Upper lobe of left lung (tissue), 6 donors: ENCODE results near the gene SEMA3A. TPM values are rescaled to one million over a fixed set of nuclear protein-coding genes. Genes with fewer than 3 reads are reported as not detected.
"Not testable (repeated sequence)": the region's sequence is repeated elsewhere in the genome, so short reads cannot be mapped to it uniquely, and the experiment has no call there.

Experiments
- ATAC-seq, 2 donors: fragments of 200-7000 bp; cut with Tn5 transposase; one replicate each; pipeline ENCODE4 v1.9.1; 2022; ENCODE audit warnings: mild to moderate bottlenecking in 2 of 2, moderate library complexity in 2 of 2; ENCODE audit not compliant: low FRiP score in 2 of 2
- DNase-seq, 2 donors: peaks; one replicate each; pipeline ENCODE4 v3.0.0-alpha.2; 2019 to 2020
- H3K27ac ChIP-seq, 4 donors: fragments of 200-600 bp; sonication (generic); one replicate each; pipeline ENCODE4 v1.5.1; 2016 to 2019
- H3K27me3 ChIP-seq, 4 donors: fragments of 200-600 bp; sonication (generic); one replicate each; pipeline ENCODE4 v1.5.1; 2017 to 2019
- H3K36me3 ChIP-seq, 4 donors: fragments of 200-600 bp; sonication (generic); one replicate each; pipeline ENCODE4 v1.5.1; 2016 to 2019
- H3K4me1 ChIP-seq, 4 donors: fragments of 200-600 bp; sonication (generic); one replicate each; pipeline ENCODE4 v1.5.1; 2018 to 2019
- H3K4me3 ChIP-seq, 4 donors: fragments of 200-600 bp; sonication (generic); one replicate each; pipeline ENCODE4 v1.5.1; 2017 to 2019; ENCODE audit warnings: mild to moderate bottlenecking in 2 of 4, moderate library complexity in 1 of 4
- H3K9me3 ChIP-seq, 4 donors: fragments of 200-600 bp; sonication (generic); one replicate each; pipeline ENCODE4 v1.5.1; 2018 to 2019
- EP300 ChIP-seq, 4 donors: sonication (generic); formaldehyde crosslinking; IDR thresholded peaks; one replicate each; pipeline ENCODE4 v1.5.1; 2017; ENCODE audit warnings: antibody characterized with exemption in 4 of 4, control low read depth in 2 of 4
- POLR2A ChIP-seq, 4 donors: fragments of 450-650 bp; IDR thresholded peaks; one replicate each; pipeline ENCODE4 v1.5.1; 2016 to 2017; ENCODE audit warnings: antibody characterized with exemption in 4 of 4, mild to moderate bottlenecking in 2 of 4
- POLR2AphosphoS5 ChIP-seq, 2 donors: sonication (generic); formaldehyde crosslinking; IDR thresholded peaks; one replicate each; pipeline ENCODE4 v1.5.1; 2017; ENCODE audit warnings: antibody characterized with exemption in 2 of 2
- WGBS, 2 donors: methylation state at CpG; one replicate each; pipeline ENCODE4 v1.1.5; 2017 to 2018; 5-methylcytosine and 5-hydroxymethylcytosine counted together
- total RNA-seq, 6 donors: library from RNA; depleted of rRNA in 4 of 6; stranded (reverse); fragments of >200 nt in 4 of 6; gene quantifications; one replicate each; pipeline versions ENCODE4 v1.1.0 to v1.2.1, GENCODE V29; 2016 to 2021
- TF ChIP-seq, protein P1 (sequence below), 6 experiments: fragments of 450-650 bp in 4 of 6; fragments of 200-600 bp in 2 of 6; sonication (generic) in 2 of 6; IDR thresholded peaks; one replicate each; pipeline ENCODE4 v1.5.1; 2016 to 2019; ENCODE audit warnings: antibody characterized with exemption in 6 of 6
- donor health status: DM: no; HTN: no; CAD: no; lungs with moderate emphysema.
- donor health status: DM: no; HTN: yes; CAD: no; lungs with severe emphysema.

Gene SEMA3A
- total RNA-seq, 6 donors from 2014 or later, result 1.0 to 8.8 (median 3.1) TPM

DNA sequence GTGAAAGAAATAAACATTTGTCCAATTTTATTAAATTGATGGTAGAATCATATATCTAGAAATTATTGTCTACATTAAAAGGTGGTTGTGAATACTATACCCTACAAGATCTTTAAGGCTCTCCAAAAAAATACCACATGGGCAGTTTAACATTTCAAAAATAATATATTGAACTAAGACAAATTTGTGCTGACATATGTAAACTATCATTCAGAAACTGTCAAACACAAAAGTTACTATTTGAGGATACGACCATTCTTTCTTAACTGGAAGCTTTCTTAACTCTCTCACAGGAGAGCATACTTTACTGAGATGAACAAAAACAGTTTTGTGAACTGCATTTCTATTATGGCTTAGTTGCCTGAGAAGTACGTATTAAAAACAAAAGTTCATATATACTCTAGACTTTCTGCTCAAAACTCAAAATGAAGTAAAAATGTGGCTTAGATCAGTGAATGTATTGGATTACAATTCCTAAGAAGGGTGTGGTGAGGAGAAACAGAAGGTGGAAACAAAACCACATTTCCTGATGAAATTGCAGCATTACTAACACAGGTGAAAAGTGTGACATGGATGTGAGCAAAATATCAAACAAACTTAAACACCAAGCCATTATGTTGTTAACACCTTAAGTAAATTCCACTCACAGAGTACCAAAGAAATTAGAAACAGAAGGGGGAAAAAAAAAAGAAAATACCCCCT, 138.5 kb downstream of the SEMA3A start:
- DNase-seq (no peak), ATAC-seq (no peak)
- H3K36me3 ChIP-seq, result no peaks in the 10 kb centered on the region
- no peaks in the 10 kb centered on the region for H3K4me1 ChIP-seq
- TF ChIP-seq, protein P1, sequence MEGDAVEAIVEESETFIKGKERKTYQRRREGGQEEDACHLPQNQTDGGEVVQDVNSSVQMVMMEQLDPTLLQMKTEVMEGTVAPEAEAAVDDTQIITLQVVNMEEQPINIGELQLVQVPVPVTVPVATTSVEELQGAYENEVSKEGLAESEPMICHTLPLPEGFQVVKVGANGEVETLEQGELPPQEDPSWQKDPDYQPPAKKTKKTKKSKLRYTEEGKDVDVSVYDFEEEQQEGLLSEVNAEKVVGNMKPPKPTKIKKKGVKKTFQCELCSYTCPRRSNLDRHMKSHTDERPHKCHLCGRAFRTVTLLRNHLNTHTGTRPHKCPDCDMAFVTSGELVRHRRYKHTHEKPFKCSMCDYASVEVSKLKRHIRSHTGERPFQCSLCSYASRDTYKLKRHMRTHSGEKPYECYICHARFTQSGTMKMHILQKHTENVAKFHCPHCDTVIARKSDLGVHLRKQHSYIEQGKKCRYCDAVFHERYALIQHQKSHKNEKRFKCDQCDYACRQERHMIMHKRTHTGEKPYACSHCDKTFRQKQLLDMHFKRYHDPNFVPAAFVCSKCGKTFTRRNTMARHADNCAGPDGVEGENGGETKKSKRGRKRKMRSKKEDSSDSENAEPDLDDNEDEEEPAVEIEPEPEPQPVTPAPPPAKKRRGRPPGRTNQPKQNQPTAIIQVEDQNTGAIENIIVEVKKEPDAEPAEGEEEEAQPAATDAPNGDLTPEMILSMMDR (IDR thresholded peaks at IDR 0.05), result no peak
- no peak overlapping the region for H3K4me3 ChIP-seq
- H3K9me3 ChIP-seq, result no peaks in the 10 kb centered on the region
- 72 to 83% methylated on average over 2 of the region's 2 CpGs for WGBS, 2 donors
- no peaks in the 10 kb centered on the region for H3K27me3 ChIP-seq
- H3K27ac ChIP-seq, result no peak overlapping the region

DNA sequence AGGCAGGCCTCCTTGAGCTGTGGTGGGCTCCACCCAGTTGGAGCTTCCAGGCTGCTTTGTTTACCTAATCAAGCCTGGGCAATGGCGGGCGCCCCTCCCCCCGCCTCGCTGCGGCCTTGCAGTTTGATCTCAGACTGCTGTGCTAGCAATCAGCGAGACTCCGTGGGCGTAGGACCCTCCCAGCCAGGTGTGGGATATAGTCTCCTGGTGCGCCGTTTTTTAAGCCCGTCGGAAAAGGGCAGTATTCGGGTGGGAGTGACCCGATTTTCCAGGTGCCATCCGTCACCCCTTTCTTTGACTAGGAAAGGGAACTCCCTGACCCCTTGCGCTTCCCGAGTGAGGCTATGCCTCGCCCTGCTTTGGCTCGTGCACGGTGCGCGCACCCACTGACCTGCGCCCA, 139.4 kb downstream of the SEMA3A start:
- not testable (repeated sequence) for H3K36me3 ChIP-seq, DNase-seq, H3K9me3 ChIP-seq, H3K4me1 ChIP-seq, H3K27me3 ChIP-seq, H3K27ac ChIP-seq, H3K4me3 ChIP-seq, ATAC-seq
- 82 to 89% methylated on average over 23 of the region's 23 CpGs for WGBS, 2 donors

DNA sequence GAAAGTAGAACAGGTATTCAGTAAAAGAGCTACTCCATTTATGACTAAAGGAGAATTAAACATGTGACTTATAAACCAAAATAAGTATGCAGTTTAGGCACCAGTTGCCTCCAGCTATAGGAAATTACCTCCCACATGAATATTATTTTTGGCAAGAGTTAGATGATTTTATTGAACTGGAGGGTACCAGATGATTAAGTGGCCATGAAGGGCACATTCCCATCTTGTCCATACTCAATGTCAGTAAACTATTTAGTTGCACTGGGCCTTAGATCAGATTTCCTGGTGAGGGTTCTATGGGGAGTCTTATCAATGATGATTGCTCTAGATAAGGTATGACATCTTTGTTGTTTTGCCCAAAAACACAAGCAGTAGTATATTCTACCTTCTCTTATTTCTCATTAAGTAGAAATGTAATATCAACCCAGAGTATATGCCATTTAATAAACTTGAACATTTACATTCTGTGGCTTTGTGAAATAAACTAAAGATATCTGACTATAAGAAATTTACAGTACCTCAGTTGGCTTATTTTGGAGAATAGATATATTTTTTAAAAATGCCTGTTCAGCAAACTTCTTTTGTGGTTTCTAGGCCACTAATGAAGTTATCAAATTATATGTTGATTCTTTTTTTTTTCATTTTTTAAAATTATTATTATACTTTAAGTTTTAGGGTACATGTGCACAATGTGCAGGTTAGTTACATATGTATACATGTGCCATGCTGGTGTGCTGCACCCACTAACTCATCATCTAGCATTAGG, 145.3 kb downstream of the SEMA3A start:
- Histone ChIP-seq H3K9me3 (no peaks in the 10 kb centered on the region), H3K27ac (no peak overlapping the region), H3K27me3 (no peaks in the 10 kb centered on the region), H3K4me3 (no peak overlapping the region), H3K4me1 (no peaks in the 10 kb centered on the region), H3K36me3 (no peaks in the 10 kb centered on the region)
- ATAC-seq (no peak), DNase-seq (no peak)
- TF ChIP-seq EP300 (IDR thresholded peaks at IDR 0.05) (no peak), POLR2A (IDR thresholded peaks at IDR 0.05) (no peak), POLR2AphosphoS5 (IDR thresholded peaks at IDR 0.05) (no peak)
- TF ChIP-seq, protein P1 (IDR thresholded peaks at IDR 0.05), result no peak

DNA sequence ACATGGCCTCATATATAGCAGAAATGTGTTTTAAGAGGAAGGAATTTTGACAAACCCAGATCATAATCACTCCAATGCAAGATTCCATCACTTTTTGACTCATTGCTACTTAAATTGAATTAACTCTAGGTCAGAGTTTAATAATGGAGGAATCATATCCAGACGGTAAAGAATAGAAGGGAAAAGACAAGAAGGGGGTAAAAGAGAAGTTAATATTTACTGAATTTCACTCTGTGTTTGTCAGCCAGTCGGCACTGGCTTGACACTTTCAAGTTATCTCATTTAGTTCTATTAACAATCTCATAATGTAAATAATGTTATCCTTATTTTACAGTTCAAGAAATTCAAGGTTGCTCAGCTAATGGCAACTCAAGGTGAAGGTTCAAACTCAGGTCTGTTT, 147.5 kb downstream of the SEMA3A start:
- Histone ChIP-seq H3K27ac (no peak overlapping the region), H3K4me3 (no peak overlapping the region), H3K4me1 (no peaks in the 10 kb centered on the region), H3K27me3 (no peaks in the 10 kb centered on the region), H3K9me3 (no peaks in the 10 kb centered on the region), H3K36me3 (no peaks in the 10 kb centered on the region)
- 46 to 54% methylated on average over 2 of the region's 2 CpGs for WGBS, 2 donors
- DNase-seq (no peak), ATAC-seq (no peak)
- TF ChIP-seq POLR2A (IDR thresholded peaks at IDR 0.05) (no peak), EP300 (IDR thresholded peaks at IDR 0.05) (no peak), POLR2AphosphoS5 (IDR thresholded peaks at IDR 0.05) (no peak)
- TF ChIP-seq, protein P1 (IDR thresholded peaks at IDR 0.05), result no peak

DNA sequence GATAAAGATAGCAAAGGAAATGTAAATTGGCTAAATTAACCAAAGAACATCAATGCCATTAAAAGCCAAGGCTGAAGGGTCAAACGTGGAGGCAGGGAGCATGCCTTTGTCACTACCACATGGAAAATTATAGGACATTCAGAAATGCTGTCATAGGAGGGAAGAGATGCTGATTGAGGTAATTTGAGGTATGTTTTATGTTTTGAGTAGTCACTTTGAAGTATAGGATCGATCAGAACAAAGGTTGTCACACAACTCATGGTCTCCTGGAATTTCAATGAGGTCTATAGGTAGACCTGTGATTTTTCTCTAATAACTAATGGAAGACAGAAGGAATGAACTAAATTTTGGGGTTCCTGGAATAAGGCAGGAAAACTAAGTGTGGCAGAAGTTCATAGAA, 149.8 kb downstream of the SEMA3A start:
- no peaks in the 10 kb centered on the region for H3K4me1 ChIP-seq
- 81 to 88% methylated on average over 2 of the region's 2 CpGs for WGBS, 2 donors
- no peak for ATAC-seq
- H3K27ac ChIP-seq, result no peak overlapping the region
- no peak overlapping the region for H3K4me3 ChIP-seq
- H3K27me3 ChIP-seq, result no peaks in the 10 kb centered on the region
- no peaks in the 10 kb centered on the region for H3K9me3 ChIP-seq
- no peaks in the 10 kb centered on the region for H3K36me3 ChIP-seq
- no peak for TF ChIP-seq POLR2A (IDR thresholded peaks at IDR 0.05)
- TF ChIP-seq POLR2AphosphoS5 (IDR thresholded peaks at IDR 0.05), result no peak
- no peak for TF ChIP-seq EP300 (IDR thresholded peaks at IDR 0.05)
- TF ChIP-seq, protein P1 (IDR thresholded peaks at IDR 0.05), result no peak
- no peak for DNase-seq
